Activated CD8-positive, alpha-beta memory T cell treated with anti-CD3 and anti-CD28 coated beads for 1 hour (primary cell): ENCODE data around the gene ADGRA1.
"Not testable (repeated sequence)": the region's sequence is repeated elsewhere in the genome, so short reads cannot be mapped to it uniquely, and the experiment has no call there.

Source experiments
- DNase-seq, 2 donors: peaks; one replicate each; pipeline ENCODE4 v3.0.0-alpha.2; 2020; ENCODE audit warnings: low read depth in 1 of 2; ENCODE audit errors: extremely low read depth in 1 of 2

Gene ADGRA1

DNA sequence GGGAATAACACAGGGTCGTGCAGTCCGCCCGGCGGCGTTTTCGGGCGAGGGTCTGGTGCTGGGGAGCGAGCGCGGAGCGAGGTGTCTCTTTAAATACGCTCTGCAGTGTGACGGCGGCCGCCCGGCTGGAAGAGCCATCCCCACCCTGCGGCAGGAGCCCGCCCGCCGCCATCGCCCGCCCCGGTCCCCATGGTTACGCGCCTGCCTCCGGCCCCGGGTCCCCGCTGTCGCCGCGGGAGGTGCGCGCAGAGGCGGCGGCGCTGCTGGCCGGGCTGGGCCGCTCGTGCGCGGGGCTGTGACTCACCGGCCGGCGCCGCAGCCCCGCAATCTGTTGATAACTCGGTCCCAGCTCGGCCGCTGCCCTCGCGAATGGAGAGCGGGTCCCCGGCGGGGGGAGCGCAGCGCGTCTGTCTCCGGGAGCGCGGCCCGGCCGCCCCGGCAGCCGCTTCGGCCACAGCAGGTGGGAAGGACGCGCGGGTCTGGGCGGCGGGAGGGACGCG is at the start of gene ADGRA1:
Gene ADGRA1, plus strand, starts transcription at position 246 of the 500 bp plus-strand sequence. CDS start 986 bp downstream, outside the sequence.
- no peak for DNase-seq

- DNase-seq: no peak
Measured at GRCh38 chr10:133038036-133038823, 49.5 kb upstream of the ADGRA1 start.

- DNase-seq: no peak
Measured at GRCh38 chr10:133039107-133039802, 48.5 kb upstream of the ADGRA1 start.

DNA sequence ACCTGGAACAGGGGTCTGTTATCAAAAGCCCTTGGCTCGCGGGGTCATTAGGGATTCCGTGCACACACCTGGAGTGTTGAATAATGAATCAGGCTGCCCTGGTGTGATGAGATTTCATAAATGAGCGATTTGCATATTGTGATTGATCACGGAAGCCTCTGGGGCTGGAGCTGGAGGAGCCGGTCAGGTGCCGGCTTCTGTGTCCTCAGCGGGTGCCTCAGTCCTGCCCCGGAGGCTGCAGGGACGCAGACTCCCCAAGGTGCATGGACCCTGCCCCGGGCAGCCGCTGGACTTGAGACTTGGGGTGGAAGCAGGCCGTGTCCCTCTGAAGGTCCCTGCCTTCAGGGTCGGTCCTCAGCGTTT is 47.9 kb upstream of the ADGRA1 start:
- DNase-seq: no peak

- no peak for DNase-seq
Measured at GRCh38 chr10:133040198-133040597, 47.5 kb upstream of the ADGRA1 start.

DNA sequence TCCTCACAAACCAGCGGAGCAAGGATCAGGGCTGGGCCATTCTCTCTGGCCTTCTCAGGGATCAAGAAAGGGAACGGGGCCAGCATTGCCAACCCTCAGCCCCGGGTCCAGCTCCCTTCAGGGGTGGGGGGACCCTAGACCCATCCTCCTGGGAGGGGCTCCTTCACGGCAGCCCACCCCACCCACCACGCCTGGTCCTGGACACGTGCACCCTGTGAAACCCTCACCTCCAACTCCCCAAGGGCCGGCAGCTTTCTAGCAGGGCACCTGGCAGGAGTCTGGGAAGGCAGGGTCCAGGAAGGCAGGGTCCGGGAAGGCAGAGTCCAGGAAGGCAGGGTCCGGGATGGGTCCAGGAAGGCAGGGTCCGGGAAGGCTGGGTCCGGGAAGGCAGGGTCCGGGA is 46.6 kb upstream of the ADGRA1 start:
- DNase-seq: no peak

- no peak for DNase-seq
Measured at GRCh38 chr10:133042061-133042460, 45.7 kb upstream of the ADGRA1 start.

DNA sequence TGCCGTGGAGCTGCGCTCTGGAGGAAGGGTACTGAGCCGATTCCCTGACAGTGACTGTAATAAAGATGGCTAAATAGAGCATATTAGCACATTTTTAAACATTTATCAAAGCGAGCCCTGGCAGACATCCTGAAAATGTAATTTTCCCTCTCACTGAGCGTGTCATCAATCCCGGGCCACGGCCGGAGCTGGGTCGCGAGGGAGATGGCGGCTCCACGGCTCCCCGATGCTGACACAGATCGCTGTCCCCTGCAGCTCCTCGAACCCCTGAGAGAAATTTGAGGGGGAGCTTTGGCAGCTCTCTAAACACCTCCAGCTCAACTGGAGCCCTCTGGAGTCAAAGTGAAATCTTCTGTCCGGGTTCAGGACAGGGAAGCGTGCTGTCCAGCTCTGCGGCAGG is 44.9 kb upstream of the ADGRA1 start:
- DNase-seq: no peak

DNA sequence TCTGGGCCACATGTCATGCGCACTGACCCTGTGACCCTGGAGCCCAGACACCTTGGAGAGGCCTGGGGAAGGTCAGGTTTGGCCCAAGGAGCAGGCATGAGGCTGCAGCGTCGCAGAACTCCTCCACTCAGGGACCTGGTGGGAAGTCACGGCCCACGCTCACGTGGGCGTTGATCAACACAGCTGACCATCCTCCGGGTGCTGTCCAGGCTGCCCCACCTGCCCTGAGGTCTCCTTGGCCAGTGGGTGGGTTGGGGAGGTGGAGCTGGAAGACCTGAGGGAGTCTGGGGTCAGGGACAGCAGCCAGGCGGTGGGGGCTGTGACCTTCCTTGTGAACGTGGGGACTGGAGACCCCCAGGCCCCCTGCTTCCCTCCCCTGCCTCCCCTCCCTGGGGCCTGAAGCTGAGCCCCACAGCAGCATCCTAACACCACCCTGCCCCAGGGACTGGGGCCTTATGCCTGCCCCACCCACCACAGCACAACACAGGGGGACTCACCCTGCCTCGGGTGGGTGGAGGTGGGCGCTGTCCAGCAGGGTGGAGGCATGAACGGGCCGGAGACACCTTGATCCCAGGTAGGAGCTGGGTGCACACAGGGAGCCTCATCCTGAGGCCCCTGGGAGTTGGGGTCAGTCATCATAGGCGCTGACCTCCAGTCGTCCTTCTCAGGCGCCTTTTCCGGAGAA is 44.0 kb upstream of the ADGRA1 start:
- DNase-seq: no peak

DNA sequence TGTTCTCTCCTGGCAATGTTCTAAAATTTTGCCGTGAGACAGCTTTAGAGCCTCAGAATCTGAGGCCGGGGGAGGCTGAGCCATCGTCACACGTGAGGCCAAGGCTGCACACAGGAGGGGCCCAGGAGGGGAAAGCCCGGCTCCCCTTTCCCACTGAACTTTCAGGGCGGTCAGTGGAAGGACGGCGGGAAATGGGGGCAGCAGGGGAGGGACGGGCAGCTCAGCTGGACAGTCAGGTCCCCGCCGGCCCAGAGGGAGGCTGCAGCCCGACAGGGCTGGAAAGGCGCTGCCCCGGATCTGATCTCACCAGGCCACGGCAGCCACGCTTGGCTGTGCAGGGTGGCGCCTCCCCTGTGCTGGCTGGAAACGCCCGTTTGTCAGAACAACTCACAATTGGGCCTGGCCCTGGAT is 43.3 kb upstream of the ADGRA1 start:
- no peak for DNase-seq

- DNase-seq: no peak
Measured at GRCh38 chr10:133045556-133046389, 42.0 kb upstream of the ADGRA1 start.

DNA sequence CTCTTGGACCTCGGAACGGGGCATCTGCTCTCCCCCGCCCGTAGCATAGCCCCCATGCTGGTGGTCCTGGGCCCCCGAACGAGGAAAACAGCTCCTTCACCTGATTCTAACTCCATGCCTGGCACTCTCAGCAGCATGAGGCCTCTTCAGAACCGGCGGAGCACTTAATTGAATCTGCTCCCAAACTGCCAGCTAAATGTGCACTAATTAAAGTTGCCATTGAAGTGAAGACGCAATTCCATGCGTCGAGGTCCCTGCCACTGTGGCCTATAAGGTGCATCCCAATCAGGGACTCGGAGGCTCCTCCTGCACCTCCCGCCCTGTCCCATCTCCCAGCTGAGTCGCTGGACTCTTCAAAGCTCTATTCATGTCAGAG is 41.3 kb upstream of the ADGRA1 start:
- no peak for DNase-seq

- no peak for DNase-seq
Measured at GRCh38 chr10:133047526-133048123, 40.1 kb upstream of the ADGRA1 start.

DNA sequence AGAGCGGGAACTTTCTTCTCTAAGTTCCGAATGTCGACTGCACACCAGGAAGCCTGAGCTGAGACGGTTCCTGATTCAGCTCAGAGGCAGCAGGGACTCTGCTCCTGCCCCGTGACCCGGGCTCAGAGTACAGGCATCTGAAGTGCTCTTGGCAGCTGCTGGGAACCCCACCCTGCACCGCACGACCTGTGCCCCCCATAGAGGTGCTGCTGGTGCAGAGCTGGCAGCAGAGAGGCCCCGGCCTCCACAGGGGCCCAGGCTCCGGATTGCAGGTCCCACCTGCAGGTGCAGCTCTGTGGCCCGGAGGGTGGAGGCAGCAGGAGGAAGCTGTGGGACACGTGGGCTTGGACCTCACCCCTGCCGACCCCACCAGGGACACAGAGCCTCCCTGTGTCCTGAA is 39.5 kb upstream of the ADGRA1 start:
- no peak for DNase-seq

DNA sequence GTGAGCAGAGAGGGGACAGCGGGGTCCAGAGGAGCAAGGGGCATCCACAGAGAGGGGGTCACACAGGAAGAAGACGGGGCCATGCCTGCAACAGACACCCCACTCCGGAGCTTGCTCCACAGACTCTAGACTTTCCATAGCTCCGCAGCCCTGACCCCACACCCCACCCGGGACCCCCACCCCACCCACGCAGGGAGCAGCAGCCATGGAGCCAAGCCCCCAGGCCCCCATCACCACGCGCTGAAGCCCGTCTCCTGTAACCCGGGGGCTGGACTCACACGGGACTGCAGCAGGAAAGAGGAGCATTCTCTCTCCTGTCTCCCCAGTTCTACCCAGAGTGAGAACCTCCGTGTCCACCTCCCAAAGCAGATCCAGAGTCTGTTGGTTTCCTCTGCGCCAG is 38.8 kb upstream of the ADGRA1 start:
- no peak for DNase-seq

DNA sequence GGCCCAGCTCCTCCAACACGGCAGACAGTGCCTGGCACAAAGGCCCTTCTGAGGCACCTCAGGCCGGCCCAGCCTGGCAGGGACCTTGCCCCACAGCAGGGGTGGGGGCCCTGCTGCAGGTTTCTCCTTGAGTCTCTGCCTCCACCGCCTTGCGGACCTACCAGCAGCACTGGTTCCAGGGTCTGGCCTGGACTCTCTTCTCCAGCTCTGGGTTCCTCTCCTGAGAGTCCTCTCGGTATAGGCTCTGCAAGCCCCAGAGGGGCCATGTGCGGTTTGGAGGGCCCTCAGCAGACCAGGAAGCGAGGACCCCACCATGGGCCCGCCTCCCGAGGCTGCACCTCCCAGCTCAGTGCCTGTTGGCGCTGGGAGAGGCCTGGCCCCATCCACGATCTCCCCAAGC is 38.1 kb upstream of the ADGRA1 start:
- no peak for DNase-seq

- DNase-seq: no peak
Measured at GRCh38 chr10:133050371-133050770, 37.4 kb upstream of the ADGRA1 start.

GRCh38 chr10:133052076-133052475 is 35.6 kb upstream of the ADGRA1 start:
- DNase-seq: no peak

GRCh38 chr10:133053527-133054133 is 34.1 kb upstream of the ADGRA1 start:
- not testable (repeated sequence) for DNase-seq

DNA sequence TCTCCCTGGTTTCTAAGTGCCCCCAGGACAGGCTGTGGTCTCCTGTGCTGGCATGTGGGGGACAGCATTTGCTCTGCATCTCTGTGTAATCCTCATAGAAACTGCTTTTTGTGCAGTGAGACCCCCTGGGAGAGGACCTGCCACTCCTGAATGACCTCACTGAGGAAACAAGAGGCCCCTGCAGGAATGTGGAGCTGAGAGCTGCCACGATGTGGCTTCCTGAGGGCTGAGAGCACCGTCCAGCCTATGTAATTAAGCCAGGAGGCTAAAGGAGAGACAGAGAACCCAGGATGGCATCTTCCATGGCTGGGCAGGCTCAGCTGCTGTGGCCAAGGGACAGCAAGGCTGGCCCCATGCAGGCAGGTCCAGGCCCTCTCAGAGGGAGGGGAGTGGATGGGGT is 32.3 kb upstream of the ADGRA1 start:
- no peak for DNase-seq
